BE2C (cell line): ENCODE data around the gene ANKS3.

ENCODE experiments used
- DNase-seq: peaks from one replicate; pipeline ENCODE4 v3.0.0-alpha.2; 2020
- H3K27me3 ChIP-seq: fragments of 250-450 bp; sonication (Bioruptor Pico); 2 replicates; pipeline ENCODE4 v1.5.1; 2020; ENCODE audit warnings: mild to moderate bottlenecking
- H3K36me3 ChIP-seq: fragments of 250-450 bp; sonication (Bioruptor Pico); 2 replicates; pipeline ENCODE4 v1.5.1; 2020; ENCODE audit warnings: mild to moderate bottlenecking
- H3K4me1 ChIP-seq: fragments of 250-450 bp; sonication (Bioruptor Pico); 2 replicates; pipeline ENCODE4 v1.5.1; 2020
- H3K4me3 ChIP-seq: 2 replicates; pipeline ENCODE4 v1.5.1; 2011; ENCODE audit warnings: low read depth, low read length
- H3K9me3 ChIP-seq: fragments of 250-450 bp; sonication (Bioruptor Pico); 2 replicates; pipeline ENCODE4 v1.5.1; 2020
- TF ChIP-seq, protein P1 (sequence below): IDR thresholded peaks from 2 replicates; pipeline ENCODE4 v1.5.1; 2012; ENCODE audit warnings: mild to moderate bottlenecking, low read depth, low read length

ANKS3 gene

DNA sequence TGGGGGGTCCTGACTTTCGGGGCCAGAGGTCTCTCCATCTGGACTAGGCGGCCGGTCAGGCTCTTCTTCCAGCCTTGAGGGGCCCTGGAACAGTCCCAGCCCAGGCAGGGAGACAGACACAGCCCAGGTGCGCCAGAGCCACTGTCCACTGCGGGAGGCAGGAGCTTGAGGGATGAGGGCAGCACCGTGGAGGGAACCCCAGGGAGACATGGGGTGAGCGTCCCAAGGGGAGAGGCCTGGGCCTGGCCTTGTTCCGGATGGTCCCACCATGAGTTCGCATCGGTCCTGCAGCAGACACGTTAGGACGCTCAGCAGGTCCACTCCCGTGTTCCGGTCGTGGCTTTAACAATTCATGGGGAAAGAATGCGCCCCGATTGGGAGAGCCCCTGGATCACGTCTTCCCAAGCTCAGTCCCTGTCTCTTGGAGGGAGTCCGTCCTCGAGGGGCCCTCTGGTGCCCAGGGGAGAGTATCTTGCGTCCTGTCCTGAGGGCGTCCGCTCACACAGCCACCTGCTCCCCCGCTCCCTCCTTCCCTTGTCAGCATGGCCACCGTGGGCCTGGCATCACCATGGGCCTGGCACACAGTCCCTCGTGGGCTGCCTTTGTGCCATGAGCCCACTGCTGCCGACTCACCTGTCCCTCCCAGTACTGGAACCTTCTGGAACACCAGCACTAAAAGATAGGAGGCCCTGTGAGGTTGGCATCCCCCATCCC lies 47.4 kb downstream of the ANKS3 start:
- DNase-seq, result no peak
- H3K9me3 ChIP-seq, result no peaks in the 10 kb centered on the region
- peaks cover 26% of the 10 kb centered on the region for H3K36me3 ChIP-seq
- peaks cover 4% of the 10 kb centered on the region; the same call in 1 of the 2 replicates for H3K4me1 ChIP-seq
- H3K27me3 ChIP-seq, result no peaks in the 10 kb centered on the region
- TF ChIP-seq, protein P1, sequence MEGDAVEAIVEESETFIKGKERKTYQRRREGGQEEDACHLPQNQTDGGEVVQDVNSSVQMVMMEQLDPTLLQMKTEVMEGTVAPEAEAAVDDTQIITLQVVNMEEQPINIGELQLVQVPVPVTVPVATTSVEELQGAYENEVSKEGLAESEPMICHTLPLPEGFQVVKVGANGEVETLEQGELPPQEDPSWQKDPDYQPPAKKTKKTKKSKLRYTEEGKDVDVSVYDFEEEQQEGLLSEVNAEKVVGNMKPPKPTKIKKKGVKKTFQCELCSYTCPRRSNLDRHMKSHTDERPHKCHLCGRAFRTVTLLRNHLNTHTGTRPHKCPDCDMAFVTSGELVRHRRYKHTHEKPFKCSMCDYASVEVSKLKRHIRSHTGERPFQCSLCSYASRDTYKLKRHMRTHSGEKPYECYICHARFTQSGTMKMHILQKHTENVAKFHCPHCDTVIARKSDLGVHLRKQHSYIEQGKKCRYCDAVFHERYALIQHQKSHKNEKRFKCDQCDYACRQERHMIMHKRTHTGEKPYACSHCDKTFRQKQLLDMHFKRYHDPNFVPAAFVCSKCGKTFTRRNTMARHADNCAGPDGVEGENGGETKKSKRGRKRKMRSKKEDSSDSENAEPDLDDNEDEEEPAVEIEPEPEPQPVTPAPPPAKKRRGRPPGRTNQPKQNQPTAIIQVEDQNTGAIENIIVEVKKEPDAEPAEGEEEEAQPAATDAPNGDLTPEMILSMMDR, result no peak
- no peak overlapping the region for H3K4me3 ChIP-seq

- Histone ChIP-seq H3K9me3 (no peaks in the 10 kb centered on the region), H3K4me3 (no peak overlapping the region), H3K4me1 (peaks cover 4% of the 10 kb centered on the region; the same call in 1 of the 2 replicates), H3K36me3 (peaks cover 29% of the 10 kb centered on the region), H3K27me3 (no peaks in the 10 kb centered on the region)
- TF ChIP-seq, protein P1, result no peak
- no peak for DNase-seq
These were observed 48.1 kb downstream of the ANKS3 start for GRCh38 chr16:4685776-4686496.

- H3K36me3 ChIP-seq, result peaks cover 29% of the 10 kb centered on the region
- no peaks in the 10 kb centered on the region for H3K27me3 ChIP-seq
- H3K9me3 ChIP-seq, result no peaks in the 10 kb centered on the region
- TF ChIP-seq, protein P1, result no peak
- no peak for DNase-seq
- H3K4me1 ChIP-seq, result peaks cover 6% of the 10 kb centered on the region
- H3K4me3 ChIP-seq, result no peak overlapping the region
These were observed 48.8 kb downstream of the ANKS3 start for GRCh38 chr16:4685292-4685691.

GRCh38 chr16:4684763-4685162 lies 49.3 kb downstream of the ANKS3 start:
- TF ChIP-seq, protein P1, result no peak
- no peak overlapping the region for H3K4me3 ChIP-seq
- peaks cover 11% of the 10 kb centered on the region for H3K4me1 ChIP-seq
- H3K9me3 ChIP-seq, result no peaks in the 10 kb centered on the region
- H3K36me3 ChIP-seq, result peaks cover 29% of the 10 kb centered on the region
- no peak for DNase-seq
- no peaks in the 10 kb centered on the region for H3K27me3 ChIP-seq

DNA sequence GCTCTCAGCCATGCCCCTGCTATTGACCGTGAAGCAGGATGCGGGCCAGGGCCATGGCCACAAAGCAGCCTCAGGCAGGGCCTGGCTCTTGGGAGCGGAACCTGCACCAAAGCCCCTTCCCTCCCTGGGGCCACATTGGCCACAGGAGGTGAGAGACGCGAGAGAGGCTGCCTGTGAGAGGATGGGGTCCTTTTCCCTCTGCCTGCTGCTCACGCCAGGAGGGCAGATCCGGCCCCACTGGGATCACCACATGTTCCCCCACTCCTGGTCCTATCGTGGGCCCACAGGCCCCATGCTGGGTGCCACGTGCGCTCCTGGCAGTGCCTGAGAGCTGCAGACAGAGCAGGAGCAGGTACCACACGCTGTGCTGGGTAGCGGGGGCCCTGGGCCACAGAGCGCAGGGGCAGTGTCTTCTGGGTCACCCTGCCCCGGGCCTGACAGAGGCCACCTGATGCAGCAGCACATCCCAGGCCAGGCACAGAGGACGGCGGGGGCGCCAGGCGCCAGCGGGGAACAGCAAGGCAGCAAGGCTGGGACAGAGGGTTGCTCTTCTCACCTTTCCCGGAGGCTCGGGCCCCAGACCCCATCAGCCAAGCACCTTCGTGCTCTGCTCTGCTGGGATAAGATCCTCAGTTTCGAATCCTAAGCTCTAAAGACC lies 49.9 kb downstream of the ANKS3 start:
- Histone ChIP-seq H3K36me3 (peaks cover 29% of the 10 kb centered on the region), H3K9me3 (no peaks in the 10 kb centered on the region), H3K4me3 (no peak overlapping the region), H3K27me3 (no peaks in the 10 kb centered on the region), H3K4me1 (peaks cover 15% of the 10 kb centered on the region)
- DNase-seq, result no peak
- TF ChIP-seq, protein P1, result no peak
